ENCODE results near the gene GALNT18.

The GALNT18 gene

GRCh38 chr11:11265994-11266606, 355.7 kb downstream of the GALNT18 start:
- H4K20me1 ChIP-seq (ENCODE audit: insufficient read depth, low read length): no peaks in the 10 kb centered on the region
- no peak overlapping the region for H3K4me2 ChIP-seq (ENCODE audit: low read depth, low read length)
- no peak overlapping the region for H3K9ac ChIP-seq (ENCODE audit: low read length)
- TF ChIP-seq, protein P1, sequence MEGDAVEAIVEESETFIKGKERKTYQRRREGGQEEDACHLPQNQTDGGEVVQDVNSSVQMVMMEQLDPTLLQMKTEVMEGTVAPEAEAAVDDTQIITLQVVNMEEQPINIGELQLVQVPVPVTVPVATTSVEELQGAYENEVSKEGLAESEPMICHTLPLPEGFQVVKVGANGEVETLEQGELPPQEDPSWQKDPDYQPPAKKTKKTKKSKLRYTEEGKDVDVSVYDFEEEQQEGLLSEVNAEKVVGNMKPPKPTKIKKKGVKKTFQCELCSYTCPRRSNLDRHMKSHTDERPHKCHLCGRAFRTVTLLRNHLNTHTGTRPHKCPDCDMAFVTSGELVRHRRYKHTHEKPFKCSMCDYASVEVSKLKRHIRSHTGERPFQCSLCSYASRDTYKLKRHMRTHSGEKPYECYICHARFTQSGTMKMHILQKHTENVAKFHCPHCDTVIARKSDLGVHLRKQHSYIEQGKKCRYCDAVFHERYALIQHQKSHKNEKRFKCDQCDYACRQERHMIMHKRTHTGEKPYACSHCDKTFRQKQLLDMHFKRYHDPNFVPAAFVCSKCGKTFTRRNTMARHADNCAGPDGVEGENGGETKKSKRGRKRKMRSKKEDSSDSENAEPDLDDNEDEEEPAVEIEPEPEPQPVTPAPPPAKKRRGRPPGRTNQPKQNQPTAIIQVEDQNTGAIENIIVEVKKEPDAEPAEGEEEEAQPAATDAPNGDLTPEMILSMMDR (IDR thresholded peaks at IDR 0.05; ENCODE audit: low read length): peak; percentile 97
- TF ChIP-seq EZH2phosphoT487 (IDR thresholded peaks at IDR 0.05; ENCODE audit: low read length): no peak
- no peak for TF ChIP-seq EZH2 (optimal IDR thresholded peaks at IDR 0.05; ENCODE audit: low read depth, low read length)
- H3K9me2 ChIP-seq (replicated peaks; ENCODE audit: insufficient read depth, low read length): no peaks in the 10 kb centered on the region
- H3K9me3 ChIP-seq (replicated peaks; ENCODE audit: insufficient read depth, low read length): no peaks in the 10 kb centered on the region
- DNase-seq: peak; percentile 58
- no peaks in the 10 kb centered on the region for H3K36me3 ChIP-seq (replicated peaks; ENCODE audit: insufficient read depth, low read length)
- no peak overlapping the region for H3K27ac ChIP-seq (ENCODE audit: low read length)
- H3K4me3 ChIP-seq (ENCODE audit: low read length): no peak overlapping the region
- no peaks in the 10 kb centered on the region for H3K79me2 ChIP-seq (ENCODE audit: low read length)
- H3K27me3 ChIP-seq (replicated peaks; ENCODE audit: insufficient read depth, low read length): no peaks in the 10 kb centered on the region
- no peak overlapping the region for H2AFZ ChIP-seq (ENCODE audit: low read length)
- H3K4me1 ChIP-seq (ENCODE audit: low read length): 0 out of 2 replicates have a peak, but pooled peaks cover 5% of the 10 kb centered on the region
- H3F3A ChIP-seq (ENCODE audit: insufficient read depth, low read length): no peaks in the 10 kb centered on the region

DNA sequence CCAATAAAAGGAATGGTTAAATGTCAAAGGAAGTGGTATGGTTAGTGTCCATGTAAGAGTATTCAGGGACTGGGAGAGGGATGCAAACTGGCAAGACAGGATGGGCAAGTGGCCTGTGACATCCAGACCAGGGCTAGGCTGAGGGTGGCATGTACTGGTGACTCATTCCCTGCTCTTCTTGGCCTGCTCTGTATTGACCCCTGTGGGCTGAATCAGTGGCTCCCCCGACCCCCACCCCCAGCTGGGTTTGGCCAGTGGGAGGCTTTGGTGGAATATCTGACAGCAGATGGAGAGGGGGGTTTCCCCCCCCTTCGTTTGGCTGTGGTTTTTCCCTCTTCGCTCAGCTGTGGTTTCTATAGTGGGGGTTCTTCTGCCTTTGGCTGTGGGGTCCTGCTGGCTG, 356.5 kb downstream of the GALNT18 start:
- no peaks in the 10 kb centered on the region for H4K20me1 ChIP-seq (ENCODE audit: insufficient read depth, low read length)
- H2AFZ ChIP-seq (ENCODE audit: low read length): no peak overlapping the region
- no peak overlapping the region for H3K9ac ChIP-seq (ENCODE audit: low read length)
- no peak for TF ChIP-seq EZH2 (optimal IDR thresholded peaks at IDR 0.05; ENCODE audit: low read depth, low read length)
- TF ChIP-seq, protein P1 (IDR thresholded peaks at IDR 0.05; ENCODE audit: low read length): no peak
- TF ChIP-seq EZH2phosphoT487 (IDR thresholded peaks at IDR 0.05; ENCODE audit: low read length): no peak
- H3K9me3 ChIP-seq (replicated peaks; ENCODE audit: insufficient read depth, low read length): no peaks in the 10 kb centered on the region
- no peak overlapping the region for H3K27ac ChIP-seq (ENCODE audit: low read length)
- no peaks in the 10 kb centered on the region for H3K9me2 ChIP-seq (replicated peaks; ENCODE audit: insufficient read depth, low read length)
- H3K27me3 ChIP-seq (replicated peaks; ENCODE audit: insufficient read depth, low read length): no peaks in the 10 kb centered on the region
- H3K4me2 ChIP-seq (ENCODE audit: low read depth, low read length): no peak overlapping the region
- no peaks in the 10 kb centered on the region for H3K79me2 ChIP-seq (ENCODE audit: low read length)
- H3K4me1 ChIP-seq (ENCODE audit: low read length): 0 out of 2 replicates have a peak, but pooled peaks cover 5% of the 10 kb centered on the region
- no peak overlapping the region for H3K4me3 ChIP-seq (ENCODE audit: low read length)
- no peak for DNase-seq
- H3K36me3 ChIP-seq (replicated peaks; ENCODE audit: insufficient read depth, low read length): no peaks in the 10 kb centered on the region
- no peaks in the 10 kb centered on the region for H3F3A ChIP-seq (ENCODE audit: insufficient read depth, low read length)

GRCh38 chr11:11263238-11264005, 358.4 kb downstream of the GALNT18 start:
- Histone ChIP-seq H3K9ac (ENCODE audit: low read length) (no peak overlapping the region), H3F3A (ENCODE audit: insufficient read depth, low read length) (no peaks in the 10 kb centered on the region), H3K4me2 (ENCODE audit: low read depth, low read length) (no peak overlapping the region), H3K9me3 (replicated peaks; ENCODE audit: insufficient read depth, low read length) (no peaks in the 10 kb centered on the region), H3K27ac (ENCODE audit: low read length) (no peak overlapping the region), H3K4me1 (ENCODE audit: low read length) (0 out of 2 replicates have a peak, but pooled peaks cover 5% of the 10 kb centered on the region), H3K4me3 (ENCODE audit: low read length) (no peak overlapping the region), H3K9me2 (replicated peaks; ENCODE audit: insufficient read depth, low read length) (no peaks in the 10 kb centered on the region), H4K20me1 (ENCODE audit: insufficient read depth, low read length) (no peaks in the 10 kb centered on the region), H3K79me2 (ENCODE audit: low read length) (no peaks in the 10 kb centered on the region), H2AFZ (ENCODE audit: low read length) (no peak overlapping the region), H3K36me3 (replicated peaks; ENCODE audit: insufficient read depth, low read length) (no peaks in the 10 kb centered on the region), H3K27me3 (replicated peaks; ENCODE audit: insufficient read depth, low read length) (no peaks in the 10 kb centered on the region)
- no peak for DNase-seq
- TF ChIP-seq EZH2phosphoT487 (IDR thresholded peaks at IDR 0.05; ENCODE audit: low read length) (no peak), EZH2 (optimal IDR thresholded peaks at IDR 0.05; ENCODE audit: low read depth, low read length) (no peak)
- TF ChIP-seq, protein P1 (IDR thresholded peaks at IDR 0.05; ENCODE audit: low read length): no peak
